Effector CD4-positive, alpha-beta T cell (primary cell): ENCODE results near the gene APCS. TPM values are rescaled to one million over a fixed set of nuclear protein-coding genes. Genes with fewer than 3 reads are reported as not detected.

Source experiments
- DNase-seq: peaks from one replicate; pipeline ENCODE4 v3.0.0-alpha.2; 2020
- total RNA-seq: gene quantifications from one replicate; lab custom pipeline; 2026; lab: John Stamatoyannopoulos, UW

Gene APCS, protein sequence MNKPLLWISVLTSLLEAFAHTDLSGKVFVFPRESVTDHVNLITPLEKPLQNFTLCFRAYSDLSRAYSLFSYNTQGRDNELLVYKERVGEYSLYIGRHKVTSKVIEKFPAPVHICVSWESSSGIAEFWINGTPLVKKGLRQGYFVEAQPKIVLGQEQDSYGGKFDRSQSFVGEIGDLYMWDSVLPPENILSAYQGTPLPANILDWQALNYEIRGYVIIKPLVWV
- total RNA-seq = not detected

DNA sequence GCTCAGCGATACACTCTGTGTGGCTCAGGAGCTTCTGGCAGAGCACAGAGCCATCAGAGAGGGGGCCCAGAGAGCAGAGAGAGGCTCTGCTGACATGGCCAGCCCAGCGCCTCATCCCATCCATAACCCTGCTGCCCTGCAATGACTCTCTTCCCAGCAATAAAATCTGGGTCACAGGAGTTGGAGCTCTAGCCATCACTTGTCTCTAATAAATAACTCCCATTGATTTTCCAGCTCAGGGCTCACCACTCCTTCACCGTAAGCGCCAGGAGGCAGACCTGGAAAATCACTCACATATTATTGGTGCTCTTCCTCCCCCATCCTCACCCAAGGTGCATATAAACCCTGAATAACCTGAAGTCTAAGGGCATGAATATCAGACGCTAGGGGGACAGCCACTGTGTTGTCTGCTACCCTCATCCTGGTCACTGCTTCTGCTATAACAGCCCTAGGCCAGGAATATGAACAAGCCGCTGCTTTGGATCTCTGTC lies at the start of gene APCS:
TSS of gene APCS (plus strand) at position 366 of the 491 bp plus-strand sequence. CDS start at position 462, 96 bp downstream.
- no peak for DNase-seq

DNA sequence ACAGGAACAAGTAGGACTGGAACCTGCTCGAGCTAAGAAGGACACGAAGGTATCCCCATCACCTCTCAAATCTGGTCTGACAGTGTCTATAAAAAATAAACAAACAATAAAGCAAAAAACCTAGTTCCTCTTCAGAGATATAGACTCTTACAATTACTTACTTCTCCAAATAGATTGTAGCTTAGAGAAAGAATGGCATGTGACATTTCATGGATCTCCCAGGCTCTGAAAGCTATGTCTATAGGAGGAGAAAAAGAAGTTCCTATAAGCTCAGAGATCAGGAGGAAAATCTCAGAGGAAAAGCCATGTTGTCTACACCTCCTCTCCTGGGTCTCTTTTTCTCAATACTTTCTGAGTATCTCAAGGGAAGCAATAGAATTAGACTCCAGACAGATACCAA lies 39.5 kb upstream of the APCS start:
- DNase-seq = no peak

DNA sequence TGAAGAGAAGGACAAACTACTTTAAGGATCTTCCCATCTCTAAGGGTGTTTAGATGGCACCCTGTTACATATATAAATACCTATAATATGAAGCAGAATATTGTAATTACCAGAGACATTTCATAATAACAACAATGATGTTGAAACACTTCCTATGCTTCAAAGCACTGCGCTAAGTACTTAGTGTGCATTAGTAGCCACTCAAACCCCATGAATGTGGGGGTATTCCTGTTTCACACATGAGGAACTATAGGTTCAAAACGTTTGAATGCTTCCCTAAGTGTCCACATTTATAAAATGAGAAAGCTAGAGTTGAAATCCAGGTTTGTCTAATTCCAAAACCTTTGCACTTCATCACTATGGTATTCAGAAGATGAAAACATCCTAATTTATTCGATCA lies 33.4 kb upstream of the APCS start:
- DNase-seq = no peak

DNA sequence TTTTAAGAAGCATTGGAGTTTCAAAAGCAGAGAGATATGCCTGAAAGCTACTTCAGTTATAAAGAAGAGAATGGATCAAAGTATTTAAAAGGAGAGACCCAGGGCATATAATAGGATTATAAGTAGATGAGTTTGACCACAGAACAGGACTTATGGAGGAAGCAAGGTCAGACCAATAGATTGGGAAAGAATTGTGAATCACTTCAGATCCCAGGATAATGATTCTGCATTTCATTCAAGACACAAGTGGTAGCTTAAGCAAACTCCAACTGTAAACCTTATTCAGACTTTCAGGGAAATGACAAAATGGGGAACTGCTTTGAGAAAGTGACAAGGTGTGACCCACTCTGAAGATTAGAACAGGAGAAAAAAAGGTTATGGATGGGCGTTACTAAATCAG lies 32.9 kb upstream of the APCS start:
- DNase-seq = no peak

DNA sequence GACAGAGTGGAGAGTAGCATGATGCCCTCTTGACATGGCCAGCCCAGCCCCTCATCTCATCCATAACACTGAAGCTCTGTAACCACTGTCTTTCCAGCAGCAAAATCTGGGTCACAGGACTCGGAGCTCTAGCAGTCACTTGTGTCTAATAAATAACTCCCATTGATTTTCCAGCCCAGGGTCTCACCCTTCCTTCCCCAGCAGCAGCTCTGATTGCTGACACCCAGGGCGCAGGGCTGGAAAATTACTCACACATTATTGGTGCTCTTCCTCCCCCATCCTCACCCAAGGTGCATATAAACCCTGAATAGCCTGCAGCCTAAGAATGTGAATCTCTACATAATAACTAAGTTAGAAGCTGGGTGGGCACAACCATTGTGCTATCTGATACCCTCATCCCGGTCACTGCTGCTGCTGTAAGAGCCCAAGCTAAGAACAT lies 30.7 kb upstream of the APCS start:
- no peak for DNase-seq

DNA sequence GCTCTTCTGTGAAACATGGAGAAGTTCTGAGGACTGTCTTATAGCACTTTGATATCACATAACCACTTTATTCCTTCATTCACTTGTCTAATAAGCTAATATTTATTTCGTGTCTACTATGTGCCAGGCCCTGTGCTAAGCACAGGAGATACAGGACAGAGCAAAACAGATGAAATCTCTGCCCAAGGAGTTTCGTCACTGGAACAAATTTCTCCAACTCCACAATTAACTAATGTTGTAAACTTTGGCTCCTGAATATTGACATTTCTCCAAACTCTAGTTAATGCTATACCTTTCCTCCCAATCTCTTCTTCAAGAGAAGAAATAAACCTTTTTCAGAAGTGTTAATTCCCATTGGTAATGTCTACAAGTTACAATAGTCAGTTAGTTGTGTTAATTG lies 27.0 kb upstream of the APCS start:
- DNase-seq = no peak

DNA sequence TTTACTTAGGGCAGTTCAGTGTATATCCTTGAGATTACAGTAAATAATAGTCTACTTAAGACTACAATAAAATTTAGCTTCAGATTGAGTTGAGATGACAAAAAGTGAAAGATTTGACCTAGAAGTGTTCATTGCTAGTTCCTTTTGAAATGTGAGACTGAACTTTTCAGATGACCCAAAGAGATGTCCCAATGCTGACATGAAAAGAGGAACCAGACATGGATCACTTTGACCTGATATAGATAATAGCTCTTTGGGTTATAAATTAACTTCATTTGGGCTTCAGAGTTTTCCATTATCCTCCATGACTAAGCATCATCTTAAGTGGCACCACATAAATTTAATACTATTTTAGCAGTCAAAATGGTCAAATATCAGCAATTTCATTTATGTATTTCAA lies 26.1 kb upstream of the APCS start:
- DNase-seq = no peak

DNA sequence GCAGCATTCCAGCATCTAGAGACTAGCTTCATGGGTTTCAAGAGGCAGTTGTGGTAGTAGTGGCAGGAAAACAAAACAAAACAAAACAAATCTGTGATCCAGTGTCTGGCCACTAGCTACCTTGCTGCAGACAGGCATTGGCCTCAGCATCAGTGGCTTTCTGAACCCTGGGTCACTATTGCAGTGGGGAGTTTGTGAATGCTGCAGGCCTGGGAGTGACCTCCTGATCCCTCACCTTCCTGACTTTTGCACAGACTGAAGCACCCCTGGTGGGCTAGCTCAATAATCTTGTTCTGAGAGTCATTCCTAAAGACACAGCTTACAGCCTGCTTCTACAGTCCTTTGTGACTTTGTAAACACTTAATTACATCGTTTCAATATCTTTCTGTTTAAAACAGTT lies 24.9 kb upstream of the APCS start:
- DNase-seq = no peak

DNA sequence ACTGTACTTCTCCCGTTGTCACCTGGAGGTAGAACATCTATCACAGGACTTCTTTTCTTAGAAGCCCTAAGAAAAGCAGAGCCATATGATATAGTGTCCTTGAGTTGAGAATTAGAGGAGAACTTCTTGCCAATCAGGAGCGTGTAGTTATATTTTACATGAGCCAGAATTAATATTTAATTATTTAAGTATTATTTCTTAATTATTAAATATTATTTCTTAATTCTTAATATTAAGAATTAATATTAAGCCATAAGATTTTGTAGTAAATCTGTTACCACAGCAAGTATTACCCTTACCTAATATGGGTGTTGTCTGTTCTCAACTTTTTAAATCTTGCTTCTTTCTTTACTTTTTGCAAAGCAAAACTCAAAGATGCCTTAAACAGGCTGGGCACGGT lies 10.2 kb upstream of the APCS start:
- DNase-seq = no peak

DNA sequence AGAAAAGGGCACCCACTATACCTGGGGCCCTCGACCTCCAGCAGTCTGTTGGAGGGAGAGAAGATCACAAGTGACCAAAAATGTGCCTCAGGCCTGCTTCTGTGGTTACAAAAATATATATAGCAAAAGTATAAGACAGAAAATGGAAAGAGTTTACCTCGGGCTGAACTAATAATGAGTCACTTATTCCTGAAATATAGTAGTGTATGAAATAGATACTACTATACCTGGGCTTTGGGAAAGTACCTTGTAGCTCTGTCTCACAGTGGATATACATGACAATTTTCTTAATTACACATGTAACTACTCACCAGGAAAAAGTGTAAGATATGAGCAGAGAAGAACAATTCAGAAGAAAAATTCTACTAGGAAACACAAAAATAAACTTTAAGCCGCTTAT lies 7.3 kb upstream of the APCS start:
- no peak for DNase-seq

DNA sequence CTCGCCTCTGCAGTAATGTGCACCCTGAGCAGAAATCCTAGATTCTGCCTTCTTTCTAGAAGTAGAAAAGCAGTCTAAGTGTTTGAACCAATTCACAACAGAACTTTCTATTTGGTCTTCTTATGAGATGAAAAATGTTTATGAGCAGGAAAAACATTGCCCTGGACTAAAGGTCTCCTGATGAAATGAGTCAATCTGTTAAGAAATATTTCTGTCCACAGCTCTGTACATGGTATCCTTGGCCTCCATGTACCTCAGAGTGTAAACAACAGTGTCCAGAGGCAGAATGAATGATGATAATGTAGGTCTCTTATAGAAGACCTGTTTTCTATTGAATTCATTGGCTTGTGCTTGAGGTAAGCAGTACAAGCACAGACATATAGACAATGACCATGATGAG lies 6.2 kb upstream of the APCS start:
- DNase-seq = no peak

DNA sequence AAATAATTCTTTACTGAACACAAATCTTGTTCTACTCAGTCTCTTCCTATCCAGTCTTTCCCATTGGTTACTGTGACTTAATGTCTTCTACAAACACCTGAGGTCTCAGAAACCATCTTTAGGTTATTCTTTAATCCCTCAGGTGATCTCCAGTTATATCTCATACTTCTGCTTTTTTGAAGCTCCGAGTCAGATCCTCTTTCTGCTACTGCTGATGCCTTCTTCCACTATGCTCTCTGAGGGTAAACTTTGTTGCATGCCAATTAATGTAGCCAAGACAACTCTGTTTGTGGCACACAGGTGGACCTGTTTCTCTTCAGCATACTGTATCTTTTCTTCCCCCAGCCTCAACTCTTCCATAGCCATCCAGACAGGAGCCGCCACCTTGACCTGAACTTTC lies 3.1 kb upstream of the APCS start:
- no peak for DNase-seq

DNA sequence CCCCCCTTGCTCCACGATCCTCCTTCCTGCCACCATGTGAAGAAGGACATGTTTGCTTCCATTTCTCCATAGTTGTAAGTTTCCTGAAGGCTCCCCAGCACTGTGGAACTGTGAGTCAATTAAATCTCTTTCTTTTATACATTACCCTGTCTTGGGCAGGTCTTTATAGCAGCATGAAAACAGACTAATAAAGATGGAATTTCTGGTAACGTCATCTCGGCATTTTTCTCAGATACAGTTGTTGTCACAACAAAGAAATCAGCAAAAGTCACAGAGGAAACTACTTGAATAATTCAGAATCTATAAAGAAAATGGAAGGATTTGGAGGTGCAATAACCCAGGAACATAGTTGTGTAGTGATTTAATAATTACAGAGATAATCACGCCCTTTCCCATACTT lies 4.4 kb downstream of the APCS start:
- no peak for DNase-seq

DNA sequence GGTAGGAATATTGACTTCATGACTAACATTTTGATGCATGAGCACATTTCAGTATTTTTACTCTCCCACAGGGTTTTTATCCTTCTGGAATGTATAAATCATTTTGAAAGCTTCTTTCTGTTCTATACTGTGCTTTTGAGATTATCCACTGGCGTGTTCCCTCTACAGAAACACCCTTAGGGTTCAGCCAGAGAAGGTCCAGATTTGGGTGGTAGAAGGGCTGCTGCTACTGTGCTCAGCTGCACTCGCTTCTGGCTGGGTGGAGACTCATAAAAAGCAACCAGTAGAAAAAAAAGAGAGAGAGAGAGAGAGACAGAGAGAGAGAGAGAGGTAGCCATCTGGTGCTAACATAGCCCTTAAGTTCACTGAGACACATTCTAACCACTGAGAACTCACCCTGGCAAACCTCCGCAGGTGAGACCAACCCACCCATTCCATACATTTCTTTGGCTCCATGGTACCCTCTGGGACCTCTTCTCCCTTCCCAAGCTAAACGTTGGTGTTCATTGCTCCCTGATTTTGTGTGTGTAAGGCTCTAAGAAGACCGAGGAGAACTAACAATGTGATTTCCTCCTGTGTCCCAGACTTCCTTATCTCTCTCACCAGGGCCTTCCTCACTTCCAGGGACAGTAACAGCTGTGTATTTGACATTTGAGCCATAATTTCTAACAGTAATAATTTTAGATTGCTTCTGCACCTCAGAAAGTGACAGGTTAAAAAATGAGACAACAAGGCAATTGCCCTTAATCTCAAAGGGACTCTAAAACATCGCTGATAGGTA lies 7.2 kb downstream of the APCS start:
- DNase-seq = no peak

DNA sequence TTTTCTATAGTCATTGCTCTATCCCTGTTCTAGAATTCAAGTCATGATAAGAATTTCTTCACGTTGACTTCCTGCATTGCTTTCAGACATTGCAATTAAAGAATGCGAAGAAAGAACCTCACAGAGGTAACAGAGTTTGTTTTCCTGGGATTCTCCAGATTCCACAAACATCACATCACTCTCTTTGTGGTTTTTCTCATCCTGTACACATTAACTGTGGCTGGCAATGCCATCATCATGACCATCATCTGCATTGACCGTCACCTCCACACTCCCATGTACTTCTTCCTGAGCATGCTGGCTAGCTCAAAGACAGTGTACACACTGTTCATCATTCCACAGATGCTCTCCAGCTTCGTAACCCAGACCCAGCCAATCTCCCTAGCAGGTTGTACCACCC lies 10.6 kb downstream of the APCS start:
- no peak for DNase-seq

DNA sequence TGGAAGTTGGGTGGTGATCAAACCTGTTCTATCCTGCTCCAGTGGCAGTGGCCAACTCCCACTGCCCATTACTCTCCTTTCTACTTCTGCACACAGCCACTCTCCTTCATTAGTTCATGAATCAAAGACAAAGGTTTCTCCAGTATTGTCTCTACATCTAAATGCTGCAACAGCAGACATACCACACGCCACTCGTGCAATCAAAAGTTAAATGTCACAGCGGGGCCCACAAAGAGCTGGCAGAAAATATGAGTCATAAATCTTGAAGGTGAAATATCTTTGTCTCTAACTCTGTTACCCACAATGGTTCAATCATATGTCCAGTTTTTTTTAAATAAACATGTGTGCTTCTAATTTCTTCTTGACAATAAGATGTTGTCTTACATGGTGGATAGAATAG lies 13.3 kb downstream of the APCS start:
- DNase-seq = no peak

DNA sequence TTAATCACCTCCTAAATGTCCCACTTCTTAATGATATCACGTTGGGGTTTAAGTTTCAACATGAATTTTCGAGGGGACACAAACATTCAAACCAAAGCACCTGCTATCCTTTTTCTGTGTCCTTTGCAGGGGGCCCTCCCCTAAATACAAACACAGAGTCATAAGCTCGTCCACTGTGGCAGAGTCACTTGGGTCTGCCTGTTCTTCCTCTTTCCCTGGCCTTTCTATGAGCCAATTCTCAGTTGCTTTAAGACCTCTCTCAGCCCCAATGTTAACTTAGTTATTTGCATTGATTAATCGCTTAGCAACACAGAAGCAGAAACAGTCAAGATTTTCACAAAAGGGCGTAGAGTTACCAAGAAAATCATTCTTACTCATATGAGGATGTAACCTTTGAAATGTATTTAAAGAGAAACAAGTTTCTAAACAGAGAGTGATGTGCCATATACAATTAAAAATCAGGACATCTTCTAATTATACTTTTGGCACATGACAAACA lies 14.9 kb downstream of the APCS start:
- DNase-seq = no peak

DNA sequence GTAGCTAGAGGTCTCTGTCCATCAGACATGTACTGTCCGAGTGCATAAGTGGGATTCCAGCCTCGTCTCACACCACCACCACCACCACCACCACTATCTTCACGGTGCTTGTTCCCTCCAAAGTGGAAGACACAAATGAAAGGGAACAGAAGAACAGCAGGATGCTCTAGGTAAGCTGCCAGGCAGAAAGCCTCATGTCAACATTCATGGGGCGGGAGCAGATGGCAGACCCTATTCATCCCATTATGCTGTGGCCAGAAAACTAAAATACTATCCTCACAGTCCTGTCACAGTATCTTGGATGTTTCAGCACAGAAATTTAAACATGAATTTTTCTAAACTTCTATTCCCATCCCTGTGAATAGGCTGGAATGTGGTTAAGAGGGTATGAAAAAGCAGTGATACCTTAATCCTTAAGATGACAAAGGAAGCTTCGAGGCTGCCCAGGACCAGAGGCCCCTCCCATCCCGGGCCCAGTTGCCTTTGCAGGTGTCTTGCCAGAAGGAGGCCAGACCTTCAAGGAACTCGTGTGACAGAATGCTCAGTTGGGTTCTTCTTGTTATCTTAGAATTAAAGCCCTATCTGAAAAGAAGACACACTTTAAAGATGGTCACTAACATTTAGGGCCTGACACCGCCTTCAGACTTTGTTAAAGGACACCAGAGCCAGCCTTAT lies 24.7 kb downstream of the APCS start:
- no peak for DNase-seq

DNA sequence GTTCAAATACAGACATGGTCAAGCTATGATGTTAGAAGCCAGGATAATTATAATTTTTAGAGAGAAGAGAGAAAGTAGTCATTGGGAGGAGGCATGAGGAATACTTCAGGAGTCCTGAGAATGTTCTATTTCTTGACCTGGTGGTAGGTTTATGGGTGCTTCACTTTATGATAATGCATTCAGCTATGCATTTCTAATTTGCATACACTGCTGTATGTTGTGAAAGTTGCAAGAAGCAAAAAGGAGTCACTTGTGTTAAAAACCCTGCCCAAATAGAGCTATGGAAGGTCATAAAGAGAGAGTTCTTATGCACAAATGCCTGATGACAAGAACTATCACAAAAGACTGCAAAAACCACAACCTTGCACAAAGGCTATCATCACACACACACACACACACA lies 45.3 kb downstream of the APCS start:
- DNase-seq = no peak
